SH-SY5Y (cell line): ENCODE data around the gene PAK6.

Experiments
- GATA2 ChIP-seq: IDR thresholded peaks from 2 replicates; pipeline ENCODE4 v1.6.1; 2011; ENCODE audit warnings: mild to moderate bottlenecking, low read depth, low read length
- GATA3 ChIP-seq: IDR thresholded peaks from 2 replicates; pipeline ENCODE4 v1.6.1; 2011; ENCODE audit warnings: low read depth, mild to moderate bottlenecking, low read length, moderate library complexity

GRCh38 chr15:40302288-40302886 lies 63.5 kb downstream of the PAK6 start:
- TF ChIP-seq GATA3 (no peak), GATA2 (no peak)
